HepG2 (cell line): ENCODE measurements around the gene PDCD2L. TPM values are rescaled to one million over a fixed set of nuclear protein-coding genes. Genes with fewer than 3 reads are reported as not detected.

Experiments used
- DMTF1 ChIP-seq: sonication (generic); formaldehyde crosslinking; IDR thresholded peaks from 2 replicates; pipeline ENCODE4 v1.4.0; 2020; ENCODE audit warnings: mild to moderate bottlenecking, missing genetic modification reagents
- FOXK2 ChIP-seq: fragments of 450-650 bp; IDR thresholded peaks from 2 replicates; pipeline ENCODE4 v1.6.1; 2016
- HOMEZ ChIP-seq: IDR thresholded peaks from 2 replicates; pipeline ENCODE4 v1.6.1; 2016; ENCODE audit warnings: low read depth
- MAX ChIP-seq: IDR thresholded peaks from 2 replicates; pipeline ENCODE4 v1.6.1; 2012; ENCODE audit warnings: inconsistent platforms
- MTA1 ChIP-seq: sonication (generic); formaldehyde crosslinking; IDR thresholded peaks from 2 replicates; pipeline ENCODE4 v1.4.0; 2020; ENCODE audit warnings: missing genetic modification reagents, mild to moderate bottlenecking, borderline replicate concordance
- REL ChIP-seq: sonication (generic); formaldehyde crosslinking; conservative IDR thresholded peaks from 2 replicates; pipeline ENCODE4 v1.8.0; 2022; ENCODE audit warnings: mild to moderate bottlenecking, missing genetic modification reagents, moderate library complexity
- SALL1 ChIP-seq: sonication (generic); formaldehyde crosslinking; IDR thresholded peaks from 2 replicates; pipeline ENCODE4 v1.8.0; 2022; ENCODE audit warnings: mild to moderate bottlenecking, missing genetic modification reagents
- SP2 ChIP-seq: sonication (generic); formaldehyde crosslinking; IDR thresholded peaks from 2 replicates; pipeline ENCODE4 v1.5.1; 2020; ENCODE audit warnings: mild to moderate bottlenecking, missing genetic modification reagents
- SP5 ChIP-seq: IDR thresholded peaks from 2 replicates; pipeline ENCODE4 v1.6.1; 2016; ENCODE audit warnings: low read depth, borderline replicate concordance
- ZBTB40 ChIP-seq, 2 experiments: fragments of 450-650 bp in 1 of 2; sonication (generic) in 1 of 2; formaldehyde crosslinking in 1 of 2; IDR thresholded peaks; 2 replicates each; pipeline versions ENCODE4 v1.6.1 to v1.8.0; 2016 to 2022; ENCODE audit warnings: antibody characterized with exemption in 1 of 2, mild to moderate bottlenecking in 1 of 2, missing genetic modification reagents in 1 of 2
- ZNF17 ChIP-seq: sonication (generic); formaldehyde crosslinking; IDR thresholded peaks from 2 replicates; pipeline ENCODE4 v1.5.0; 2020; ENCODE audit warnings: mild to moderate bottlenecking, missing genetic modification reagents
- ZNF230 ChIP-seq: sonication (generic); formaldehyde crosslinking; IDR thresholded peaks from 2 replicates; pipeline ENCODE4 v1.4.0; 2020; ENCODE audit warnings: mild to moderate bottlenecking, missing genetic modification reagents
- ZNF547 ChIP-seq: sonication (generic); formaldehyde crosslinking; IDR thresholded peaks from 2 replicates; pipeline ENCODE4 v1.5.1; 2020; ENCODE audit warnings: mild to moderate bottlenecking, missing genetic modification reagents
- ZNF558 ChIP-seq: sonication (generic); formaldehyde crosslinking; IDR thresholded peaks from 2 replicates; pipeline ENCODE4 v1.9.0; 2022; ENCODE audit warnings: mild to moderate bottlenecking, missing genetic modification reagents, borderline replicate concordance
- ZNF607 ChIP-seq: sonication (generic); formaldehyde crosslinking; IDR thresholded peaks from 2 replicates; pipeline ENCODE4 v1.5.1; 2020; ENCODE audit warnings: missing genetic modification reagents, mild to moderate bottlenecking, borderline replicate concordance
- ZSCAN31 ChIP-seq: sonication (generic); formaldehyde crosslinking; IDR thresholded peaks from 2 replicates; pipeline ENCODE4 v1.5.0; 2020; ENCODE audit warnings: low read depth, mild to moderate bottlenecking, missing genetic modification reagents
- polyA plus RNA-seq, 8 experiments: library from polyadenylated mRNA; depleted of rRNA in 3 of 8; stranded (reverse) in 7 of 8; unstranded in 1 of 8; fragments of >200 nt; fragmentation: Illumina TruSeq in 4 of 8; extraction: Trizol in 4 of 8; gene quantifications; 2 replicates each; pipeline versions ENCODE4 v1.2.1 to v1.2.3, GENCODE V29; 2011 to 2016; ENCODE audit warnings: low read depth in 4 of 8, missing spikeins in 1 of 8, mixed read lengths in 1 of 8; ENCODE audit not compliant: insufficient read depth in 1 of 8
- total RNA-seq, 5 experiments: library from RNA; depleted of rRNA; stranded (reverse); fragments of >200 nt; fragmentation: Illumina TruSeq; extraction: Trizol; gene quantifications; 2 replicates each; pipeline ENCODE4 v1.2.3, GENCODE V29; 2016; ENCODE audit warnings: low read depth in 1 of 5

Gene PDCD2L
- total and polyA plus RNA-seq, 2 of the 13 experiments (the other 11 are each of a cell fraction or from before 2014, with no cell fraction given), result 29.3 to 35.2 TPM

GRCh38 chr19:34359140-34359953, 44.9 kb upstream of the PDCD2L start (continued):
- TF ChIP-seq ZBTB40 (IDR thresholded peaks at IDR 0.05) (no peak), ZBTB40 (CRISPR knock-in tag; IDR thresholded peaks at IDR 0.05) (peak; percentile 60; the same call in 1 of the 2 replicates), MTA1 (no peak; the same call in 1 of the 2 replicates), ZNF558 (CRISPR knock-in tag) (no peak), SP5 (peak; percentile 87), SALL1 (CRISPR knock-in tag) (peak; percentile 88), ZNF230 (peak; percentile 73), DMTF1 (no peak), MAX (peak; percentile 96), HOMEZ (CRISPR knock-in tag) (peak; percentile 35; the same call in 1 of the 2 replicates), SP2 (CRISPR knock-in tag) (no peak), ZNF547 (CRISPR knock-in tag) (peak; percentile 19; the same call in 1 of the 2 replicates), REL (peak; percentile 66; the same call in 1 of the 2 replicates), FOXK2 (no peak), ZNF17 (CRISPR knock-in tag) (no peak), ZSCAN31 (peak; percentile 95), ZNF607 (CRISPR knock-in tag) (peak; percentile 59; the same call in 1 of the 2 replicates)
